ENCODE results near the gene CCDC152. TPM values are rescaled to one million over a fixed set of nuclear protein-coding genes. Genes with fewer than 3 reads are reported as not detected.

The CCDC152 gene
- total and polyA plus RNA-seq, 4 donors, result 0.65 to 1.8 (median 1.1) TPM

DNA sequence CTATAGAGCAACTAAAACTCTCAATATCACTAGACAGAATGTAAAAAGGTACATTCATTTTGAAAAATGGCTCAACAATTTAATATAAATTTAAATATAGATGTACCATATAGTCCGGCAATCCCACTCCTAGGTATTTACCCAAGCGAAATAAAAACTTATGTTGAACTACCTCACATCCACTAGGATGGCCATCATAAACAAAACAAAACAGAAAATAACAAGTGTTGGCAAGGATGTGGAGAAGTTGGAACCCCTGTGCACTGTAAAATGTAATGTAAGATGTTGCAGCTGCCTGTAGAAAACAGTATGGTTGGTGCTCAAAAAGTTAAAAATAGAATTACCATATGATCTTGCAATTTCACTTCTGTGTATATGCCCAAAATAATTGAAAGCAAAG is 91.9 kb downstream of the CCDC152 start:
- TF ChIP-seq, protein P1, sequence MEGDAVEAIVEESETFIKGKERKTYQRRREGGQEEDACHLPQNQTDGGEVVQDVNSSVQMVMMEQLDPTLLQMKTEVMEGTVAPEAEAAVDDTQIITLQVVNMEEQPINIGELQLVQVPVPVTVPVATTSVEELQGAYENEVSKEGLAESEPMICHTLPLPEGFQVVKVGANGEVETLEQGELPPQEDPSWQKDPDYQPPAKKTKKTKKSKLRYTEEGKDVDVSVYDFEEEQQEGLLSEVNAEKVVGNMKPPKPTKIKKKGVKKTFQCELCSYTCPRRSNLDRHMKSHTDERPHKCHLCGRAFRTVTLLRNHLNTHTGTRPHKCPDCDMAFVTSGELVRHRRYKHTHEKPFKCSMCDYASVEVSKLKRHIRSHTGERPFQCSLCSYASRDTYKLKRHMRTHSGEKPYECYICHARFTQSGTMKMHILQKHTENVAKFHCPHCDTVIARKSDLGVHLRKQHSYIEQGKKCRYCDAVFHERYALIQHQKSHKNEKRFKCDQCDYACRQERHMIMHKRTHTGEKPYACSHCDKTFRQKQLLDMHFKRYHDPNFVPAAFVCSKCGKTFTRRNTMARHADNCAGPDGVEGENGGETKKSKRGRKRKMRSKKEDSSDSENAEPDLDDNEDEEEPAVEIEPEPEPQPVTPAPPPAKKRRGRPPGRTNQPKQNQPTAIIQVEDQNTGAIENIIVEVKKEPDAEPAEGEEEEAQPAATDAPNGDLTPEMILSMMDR (IDR thresholded peaks at IDR 0.05; ENCODE audit: control extremely low read depth, extremely low read depth), result no peak
- Histone ChIP-seq H3K27ac (ENCODE audit: low read depth in 1 of 2, low read length in 1 of 2) (no peak overlapping the region), H3K9ac (ENCODE audit: insufficient read depth in 1 of 2, low read length in 2 of 2) (no peak overlapping the region), H3K4me3 (no peak overlapping the region), H3K27me3 (ENCODE audit: control insufficient read depth in 3 of 3, insufficient read depth in 3 of 3, low read length in 2 of 3) (no peaks in the 10 kb centered on the region), H3K4me1 (ENCODE audit: control insufficient read depth in 5 of 5, insufficient read depth in 5 of 5, low read length in 5 of 5) (peaks cover 0 to 3% (median 0%) of the 10 kb centered on the region in 5 donors), H3K9me3 (ENCODE audit: control insufficient read depth in 4 of 4, insufficient read depth in 3 of 4, low read length in 3 of 4) (no peaks in the 10 kb centered on the region), H3K36me3 (ENCODE audit: control insufficient read depth in 4 of 4, insufficient read depth in 4 of 4, low read length in 4 of 4) (no peaks in the 10 kb centered on the region)
- 96 to 97% methylated on average over 2 of the region's 2 CpGs for WGBS, 2 donors
- no peak for DNase-seq
- ATAC-seq (ENCODE audit: insufficient read depth, low FRiP score), result no peak

DNA sequence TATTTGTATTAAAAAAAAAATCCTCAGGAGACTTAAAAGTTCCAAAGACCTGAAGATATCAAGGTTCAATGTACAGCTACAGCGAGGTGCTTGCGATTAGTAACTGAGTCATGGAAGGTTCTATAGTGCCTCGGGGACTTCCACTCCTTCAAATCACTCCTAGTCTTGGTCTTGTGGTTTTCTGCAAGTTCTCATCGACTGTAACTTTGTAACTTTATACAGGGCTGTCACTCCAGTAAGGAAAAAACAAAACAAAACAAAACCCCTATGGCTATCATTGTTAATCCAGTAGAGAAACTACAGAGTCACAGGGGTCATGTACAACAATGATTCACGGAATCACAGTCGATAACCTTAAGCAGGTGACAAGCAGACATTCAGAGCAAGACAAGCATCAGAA is 94.9 kb downstream of the CCDC152 start:
- Histone ChIP-seq H3K9me3 (ENCODE audit: control insufficient read depth in 4 of 4, insufficient read depth in 3 of 4, low read length in 3 of 4) (no peaks in the 10 kb centered on the region), H3K27ac (ENCODE audit: low read depth in 1 of 2, low read length in 1 of 2) (no peak overlapping the region), H3K4me3 (no peak overlapping the region), H3K9ac (ENCODE audit: insufficient read depth in 1 of 2, low read length in 2 of 2) (no peak overlapping the region), H3K4me1 (ENCODE audit: control insufficient read depth in 5 of 5, insufficient read depth in 5 of 5, low read length in 5 of 5) (peaks cover 0 to 17% (median 8%) of the 10 kb centered on the region in 5 donors), H3K27me3 (ENCODE audit: control insufficient read depth in 3 of 3, insufficient read depth in 3 of 3, low read length in 2 of 3) (no peaks in the 10 kb centered on the region), H3K36me3 (ENCODE audit: control insufficient read depth in 4 of 4, insufficient read depth in 4 of 4, low read length in 4 of 4) (no peaks in the 10 kb centered on the region)
- DNase-seq (no peak), ATAC-seq (ENCODE audit: insufficient read depth, low FRiP score) (no peak)
- TF ChIP-seq, protein P1 (IDR thresholded peaks at IDR 0.05; ENCODE audit: control extremely low read depth, extremely low read depth), result no peak
- WGBS, 2 donors, result 84 to 92% methylated on average over 6 of the region's 6 CpGs

Other genes starting within 250 kb of the CCDC152 start
- gene SELENOP, start 55.1 kb downstream of the CCDC152 start, total RNA-seq, result 100 to 1,000 TPM; 439 to 756 TPM
- gene SELENOP, start 55.1 kb downstream of the CCDC152 start, polyA plus RNA-seq, result 100 to 1,000 TPM; 211 to 231 TPM